Stimulated activated CD8-positive, alpha-beta memory T cell treated with anti-CD3 and anti-CD28 coated beads, Interleukin-12 subunit alpha, Interleukin-12 subunit beta, amount 100 ng/mL, for 24 hours (primary cell): ENCODE results near the gene WHAMM.
"Not testable (repeated sequence)": the region's sequence is repeated elsewhere in the genome, so short reads cannot be mapped to it uniquely, and the experiment has no call there.

Experiments
- DNase-seq: peaks from one replicate; pipeline ENCODE4 v3.0.0-alpha.2; 2020; ENCODE audit errors: extremely low read depth

The WHAMM gene, protein sequence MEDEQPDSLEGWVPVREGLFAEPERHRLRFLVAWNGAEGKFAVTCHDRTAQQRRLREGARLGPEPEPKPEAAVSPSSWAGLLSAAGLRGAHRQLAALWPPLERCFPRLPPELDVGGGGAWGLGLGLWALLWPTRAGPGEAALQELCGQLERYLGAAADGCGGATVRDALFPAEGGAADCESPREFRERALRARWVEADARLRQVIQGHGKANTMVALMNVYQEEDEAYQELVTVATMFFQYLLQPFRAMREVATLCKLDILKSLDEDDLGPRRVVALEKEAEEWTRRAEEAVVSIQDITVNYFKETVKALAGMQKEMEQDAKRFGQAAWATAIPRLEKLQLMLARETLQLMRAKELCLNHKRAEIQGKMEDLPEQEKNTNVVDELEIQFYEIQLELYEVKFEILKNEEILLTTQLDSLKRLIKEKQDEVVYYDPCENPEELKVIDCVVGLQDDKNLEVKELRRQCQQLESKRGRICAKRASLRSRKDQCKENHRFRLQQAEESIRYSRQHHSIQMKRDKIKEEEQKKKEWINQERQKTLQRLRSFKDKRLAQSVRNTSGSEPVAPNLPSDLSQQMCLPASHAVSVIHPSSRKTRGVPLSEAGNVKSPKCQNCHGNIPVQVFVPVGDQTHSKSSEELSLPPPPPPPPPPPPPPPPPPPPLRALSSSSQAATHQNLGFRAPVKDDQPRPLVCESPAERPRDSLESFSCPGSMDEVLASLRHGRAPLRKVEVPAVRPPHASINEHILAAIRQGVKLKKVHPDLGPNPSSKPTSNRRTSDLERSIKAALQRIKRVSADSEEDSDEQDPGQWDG

DNA sequence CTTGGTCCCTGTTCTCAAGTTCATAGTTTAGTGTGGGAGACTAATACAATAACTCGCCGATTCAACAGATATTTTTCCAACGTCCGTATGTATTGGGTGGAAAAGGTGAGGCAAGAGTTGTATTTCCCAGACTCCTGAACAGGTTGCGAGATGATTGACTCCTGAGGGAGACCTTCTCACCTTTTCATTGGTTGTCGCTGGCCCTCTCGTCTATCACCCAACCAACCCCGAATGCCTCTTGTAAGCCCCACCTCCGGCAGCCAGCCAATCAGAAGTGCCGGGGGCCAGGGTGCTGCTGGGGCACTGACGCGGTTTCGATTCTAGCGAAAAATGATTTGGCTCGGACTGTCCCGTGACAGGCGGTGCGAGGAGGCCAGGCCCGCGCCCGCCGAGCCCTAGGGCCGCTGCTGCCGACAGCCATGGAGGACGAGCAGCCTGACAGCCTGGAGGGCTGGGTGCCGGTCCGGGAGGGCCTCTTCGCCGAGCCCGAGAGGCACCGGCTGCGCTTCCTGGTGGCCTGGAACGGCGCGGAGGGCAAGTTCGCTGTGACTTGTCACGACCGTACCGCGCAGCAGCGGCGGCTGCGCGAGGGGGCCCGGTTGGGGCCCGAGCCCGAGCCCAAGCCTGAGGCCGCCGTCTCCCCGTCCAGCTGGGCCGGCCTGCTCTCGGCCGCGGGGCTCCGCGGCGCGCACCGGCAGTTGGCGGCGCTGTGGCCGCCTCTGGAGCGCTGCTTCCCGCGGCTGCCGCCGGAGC, at the start of gene WHAMM:
Gene WHAMM (plus strand): TSS at position 321 of the 753 bp plus-strand sequence. CDS start 99 bp downstream, at position 420.
- DNase-seq, result peak; percentile 89

DNA sequence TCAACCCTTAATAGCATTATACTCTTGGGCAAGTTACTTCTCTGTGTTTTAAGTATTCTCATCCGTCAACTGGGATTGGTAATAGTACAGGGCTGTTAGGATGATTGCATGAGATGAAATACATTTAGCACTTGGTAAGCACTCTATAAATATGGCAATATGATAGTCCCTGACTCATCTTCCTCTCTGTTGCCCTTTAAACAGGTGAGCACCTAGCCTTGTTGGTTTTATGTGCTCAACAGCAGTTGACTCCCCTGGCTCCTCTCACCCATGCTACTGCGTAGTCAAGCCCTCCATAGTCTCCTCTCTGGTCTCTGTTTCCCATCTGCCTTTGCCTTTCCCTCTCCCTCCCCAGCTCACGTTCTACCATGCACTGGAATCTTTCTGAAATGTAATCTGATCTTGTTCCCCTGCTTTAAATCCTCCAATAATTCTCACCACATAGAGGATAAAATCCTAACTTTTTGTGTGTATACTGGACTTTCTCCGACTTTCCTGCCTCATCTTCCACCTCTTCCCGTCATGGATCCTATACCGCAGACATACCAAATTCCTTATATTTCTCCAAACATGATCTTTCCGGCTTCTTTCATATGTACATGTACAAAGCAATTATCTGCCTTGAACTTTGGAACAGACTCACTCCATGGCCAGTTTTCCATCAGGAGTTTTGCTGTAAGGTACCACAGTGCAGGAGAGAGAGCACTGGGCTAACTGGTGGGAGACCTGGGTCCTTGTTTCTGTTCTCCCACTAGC, 45.9 kb upstream of the WHAMM start:
- no peak for DNase-seq

DNA sequence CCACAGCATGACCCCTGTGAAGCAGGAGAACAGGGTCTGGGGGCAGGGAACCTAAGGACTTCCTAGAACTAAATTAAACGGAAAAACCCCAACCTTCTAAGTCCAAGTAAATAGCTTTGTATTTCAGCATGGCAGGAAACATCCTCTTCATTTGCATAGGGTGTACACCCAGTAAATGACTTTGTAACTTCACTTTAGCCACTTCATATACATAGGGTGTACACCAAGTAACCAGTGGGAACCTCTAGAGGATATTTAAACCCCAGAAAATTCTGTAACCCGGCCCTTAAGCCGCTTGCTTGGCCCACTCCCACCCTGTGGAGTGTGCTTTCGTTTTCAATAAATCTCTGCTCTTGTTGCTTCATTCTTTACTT, 45.3 kb upstream of the WHAMM start:
- no peak for DNase-seq

GRCh38 chr15:82764740-82765139, 44.7 kb upstream of the WHAMM start:
- no peak for DNase-seq

- DNase-seq, result not testable (repeated sequence)
Measured at GRCh38 chr15:82766201-82766600, 43.2 kb upstream of the WHAMM start.

DNA sequence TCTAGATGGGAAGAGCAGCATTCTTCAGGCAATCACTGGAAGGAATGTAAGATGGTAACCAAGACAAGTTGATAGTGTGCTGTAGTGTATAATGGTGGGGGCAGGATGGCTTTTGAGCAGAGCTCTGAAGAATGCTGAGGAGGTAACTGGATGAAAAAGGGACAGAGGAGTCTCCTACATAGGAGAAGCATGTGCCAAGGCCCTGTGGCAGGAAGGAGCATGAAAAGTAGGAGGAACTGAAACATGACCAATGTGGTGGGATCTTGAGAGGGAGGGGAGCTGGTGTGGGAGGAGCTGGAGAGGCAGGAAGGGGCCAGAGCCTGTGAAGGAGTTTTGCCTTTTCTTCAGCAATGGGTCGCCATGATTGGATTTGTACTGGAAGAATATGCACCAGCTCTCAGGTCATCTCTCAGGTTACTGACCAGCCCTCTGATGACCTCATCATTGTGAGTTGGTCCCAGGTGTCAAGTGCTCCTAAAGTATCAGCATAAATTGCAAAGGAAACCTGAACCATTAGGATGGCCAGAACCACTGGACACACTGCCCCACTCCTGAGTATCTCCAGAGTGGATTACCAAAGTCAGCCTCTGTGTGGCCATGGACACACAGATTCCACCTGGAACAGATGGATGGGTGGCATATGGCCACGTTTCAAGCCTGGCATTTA, 42.1 kb upstream of the WHAMM start:
- DNase-seq, result no peak

DNA sequence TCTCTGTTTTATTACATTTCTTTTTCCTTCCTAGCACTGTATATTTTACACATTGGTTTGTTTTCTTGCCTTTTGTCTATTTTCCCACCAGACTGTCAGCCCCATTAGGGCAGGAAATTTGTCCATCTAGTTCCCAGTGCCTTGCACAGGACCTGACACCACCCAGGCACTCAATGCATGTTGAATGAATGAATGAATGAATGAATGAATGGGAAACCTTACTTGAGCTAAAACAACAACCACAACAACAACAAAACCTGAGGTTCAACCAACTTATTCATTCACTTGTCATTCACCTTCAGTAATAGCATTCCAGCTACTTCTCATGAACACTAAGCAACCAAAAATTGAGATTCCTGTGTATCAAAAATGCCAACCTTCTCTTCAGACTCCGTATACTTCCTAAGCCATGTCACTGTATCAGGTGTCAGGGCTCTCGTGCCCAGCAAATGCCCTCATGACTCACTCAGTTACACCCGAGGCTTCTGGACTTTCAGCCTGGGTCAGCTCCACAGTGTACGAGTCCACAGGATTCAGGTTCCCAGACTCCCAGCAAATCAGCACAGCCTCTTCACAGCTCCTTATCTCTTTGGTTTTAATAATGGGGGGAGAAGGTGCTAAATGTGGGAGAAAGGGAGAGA, 40.9 kb upstream of the WHAMM start:
- DNase-seq, result no peak

DNA sequence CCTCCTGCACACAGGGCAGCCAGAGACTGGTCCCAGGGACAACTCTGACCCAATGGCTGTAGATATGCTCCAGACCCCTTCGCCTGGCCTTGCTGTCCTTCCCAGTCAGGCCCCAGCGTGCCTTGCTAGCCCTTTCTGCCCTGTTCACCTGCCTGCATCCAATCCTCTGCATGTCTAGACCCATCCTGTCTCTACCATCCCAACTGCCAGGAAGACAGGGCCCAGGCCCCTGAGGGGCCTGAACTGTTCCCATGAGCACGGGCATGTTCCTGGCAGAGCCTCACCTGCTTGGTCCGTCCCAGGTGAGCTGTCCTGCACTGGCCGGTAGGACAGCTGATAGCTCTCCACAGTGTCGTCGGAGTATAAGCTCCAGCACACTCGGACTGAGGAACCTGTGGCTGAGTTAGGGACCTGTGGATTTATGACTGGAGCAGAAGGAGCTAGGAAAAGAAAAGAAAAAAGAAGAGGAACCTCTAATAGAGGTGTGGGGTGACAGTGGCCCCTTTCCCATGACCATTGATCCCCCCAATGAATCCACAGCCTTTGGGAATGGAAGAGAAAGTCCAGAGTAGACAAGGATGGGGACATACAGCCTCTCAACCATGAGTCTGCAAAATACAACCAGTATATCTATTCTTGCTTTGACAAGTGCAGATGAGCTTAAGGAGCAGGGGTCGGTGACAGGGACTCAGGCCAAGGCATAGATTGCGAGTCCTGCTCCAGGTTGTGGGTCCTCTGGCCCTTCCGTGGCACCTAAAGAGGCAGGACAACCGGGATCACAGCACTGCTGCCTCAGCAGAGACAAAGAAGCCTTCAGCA, 37.4 kb upstream of the WHAMM start:
- DNase-seq, result no peak

DNA sequence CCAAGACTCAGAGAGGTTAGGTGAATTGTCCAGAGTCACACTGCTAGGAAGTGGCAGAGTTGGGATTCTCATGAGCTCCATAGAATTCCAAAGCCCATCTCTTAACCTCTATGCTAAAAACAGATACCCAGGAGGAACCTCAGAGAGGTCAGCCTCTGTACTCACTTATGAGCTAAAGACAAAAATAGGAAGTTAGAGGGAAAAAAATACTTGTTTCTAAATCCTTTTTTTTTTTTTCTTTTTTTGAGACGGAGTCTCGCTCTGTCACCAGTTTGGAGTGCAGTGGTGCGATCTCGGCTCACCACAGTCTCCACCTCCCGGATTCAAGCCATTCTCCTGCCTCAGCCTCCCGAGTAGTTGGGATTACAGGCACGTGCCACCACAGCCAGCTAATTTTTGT, 34.9 kb upstream of the WHAMM start:
- no peak for DNase-seq

- no peak for DNase-seq
Measured at GRCh38 chr15:82778755-82779154, 30.7 kb upstream of the WHAMM start.

- no peak for DNase-seq
Measured at GRCh38 chr15:82781349-82781748, 28.1 kb upstream of the WHAMM start.

DNA sequence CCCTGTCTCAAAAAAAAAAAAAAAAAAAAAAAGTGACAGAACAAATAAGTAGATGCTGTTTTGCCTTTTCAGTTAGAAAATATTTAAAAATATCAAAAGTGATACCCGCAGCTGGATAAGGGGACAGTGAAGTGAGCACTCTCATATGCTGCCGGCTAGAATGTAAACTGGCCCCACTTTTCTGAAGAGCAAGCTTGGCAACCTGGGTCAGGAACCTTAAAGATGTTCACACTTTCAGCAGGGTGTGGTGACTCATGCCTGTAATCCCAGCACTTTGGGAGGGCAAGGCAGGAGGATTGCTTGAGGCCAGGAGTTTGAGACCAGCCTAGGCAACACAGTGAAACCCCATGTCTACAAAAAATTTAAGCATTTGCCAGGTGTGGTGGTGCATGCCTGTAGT, 20.9 kb upstream of the WHAMM start:
- no peak for DNase-seq

- no peak for DNase-seq
Measured at GRCh38 chr15:82789491-82789890, 19.9 kb upstream of the WHAMM start.

DNA sequence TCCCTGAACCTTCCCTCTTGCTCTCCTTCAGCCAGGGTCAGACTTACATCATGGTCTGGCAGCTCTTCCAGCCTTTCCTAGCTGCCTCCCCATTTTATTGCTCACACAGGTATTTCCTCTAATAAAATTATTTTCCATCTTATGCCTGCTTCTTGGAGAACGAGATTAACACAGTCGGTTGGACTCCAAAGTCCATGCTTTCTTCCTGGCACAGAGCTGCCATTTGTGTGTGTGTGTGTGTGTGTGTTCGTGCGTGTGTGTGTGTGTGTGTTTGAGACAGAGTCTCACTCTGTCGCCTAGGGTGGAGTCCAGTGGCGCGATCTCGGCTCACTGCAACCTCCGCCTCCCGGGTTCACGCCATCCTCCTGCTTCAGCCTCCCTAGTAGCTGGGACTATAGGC, 19.1 kb upstream of the WHAMM start:
- DNase-seq, result no peak

DNA sequence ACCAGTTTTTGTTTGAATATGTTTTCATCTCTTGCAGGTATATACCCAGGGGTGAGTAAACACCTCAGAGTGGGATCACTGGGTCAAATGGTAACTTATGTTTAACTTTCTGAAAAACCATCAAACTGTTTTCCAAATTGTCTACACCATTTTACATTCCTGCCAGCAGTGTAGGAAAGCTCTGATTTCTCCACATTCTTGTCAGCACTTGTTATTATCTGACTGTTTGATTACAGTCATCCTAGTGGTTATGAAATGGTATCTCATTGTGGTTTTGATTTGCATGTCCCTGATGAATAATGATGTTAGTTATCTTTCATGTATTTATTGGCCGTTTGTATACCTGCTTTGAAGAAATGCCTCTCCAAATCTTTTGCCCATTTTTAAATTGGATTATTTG, 17.4 kb upstream of the WHAMM start:
- no peak for DNase-seq

DNA sequence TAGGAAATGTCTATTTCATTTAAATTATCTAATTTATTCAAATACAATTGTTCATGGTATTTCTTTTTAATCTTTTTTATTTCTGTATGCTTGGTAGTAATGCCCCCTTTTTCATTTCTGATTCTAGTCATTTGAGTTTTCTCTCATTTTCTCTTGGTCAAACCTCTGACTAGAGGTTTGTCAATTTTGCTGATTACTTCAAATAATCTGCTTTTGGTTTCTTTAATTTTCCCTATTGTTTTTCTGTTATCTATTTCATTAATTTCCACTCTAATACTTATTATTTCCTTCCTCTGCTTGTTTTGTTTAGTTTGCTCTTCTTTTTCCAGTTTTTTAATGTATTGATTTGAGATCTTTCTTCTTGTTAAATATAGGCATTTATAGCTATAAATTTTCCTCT, 15.7 kb upstream of the WHAMM start:
- no peak for DNase-seq

DNA sequence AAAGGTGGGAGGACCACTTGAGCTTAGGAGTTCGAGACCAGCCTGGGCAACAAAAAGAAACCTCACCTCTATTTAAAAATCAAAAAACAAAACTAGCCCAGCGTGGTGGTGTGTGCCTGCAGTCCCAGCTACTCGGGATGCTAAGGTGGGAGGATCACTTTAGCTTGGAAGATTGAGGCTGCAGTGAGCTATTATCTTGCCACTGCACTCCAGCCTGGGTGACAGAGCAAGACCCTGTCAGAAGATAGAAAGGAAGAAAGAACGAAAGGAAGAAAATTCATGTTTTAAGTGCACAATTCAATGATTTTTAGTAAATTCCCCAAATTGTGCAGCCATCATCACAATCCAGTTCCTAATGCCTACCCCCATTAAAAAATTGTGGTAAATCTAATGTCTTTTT, 11.3 kb upstream of the WHAMM start:
- no peak for DNase-seq

DNA sequence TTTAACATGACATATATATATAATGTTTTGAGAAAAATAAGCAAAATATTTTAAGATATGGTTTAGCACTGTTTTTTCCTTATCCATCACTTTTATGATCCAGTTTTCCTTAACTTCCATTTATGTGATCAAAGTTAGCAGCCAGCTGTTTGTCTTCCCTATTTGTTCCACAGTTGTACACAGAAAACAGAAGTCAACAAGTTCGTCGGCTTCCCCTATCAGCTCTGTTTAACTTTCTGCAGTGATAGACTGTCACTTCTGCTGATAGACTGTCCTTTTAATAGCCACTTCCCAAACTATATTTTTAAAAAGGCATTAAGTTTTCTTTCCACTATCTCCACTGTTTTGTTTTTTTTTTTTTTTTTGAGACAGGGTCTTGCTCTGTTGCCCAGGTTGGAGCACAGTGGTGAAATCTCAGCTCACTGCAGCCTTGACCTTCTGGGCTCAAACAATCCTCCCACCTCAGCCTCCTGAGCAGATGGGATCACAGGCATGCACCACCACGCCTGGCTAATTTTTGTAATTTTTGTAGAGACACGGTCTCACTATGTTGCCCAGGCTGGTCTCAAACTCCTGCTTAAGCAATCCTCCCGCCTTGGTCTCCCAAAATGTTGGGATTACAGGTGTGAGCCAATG, 10.8 kb upstream of the WHAMM start:
- no peak for DNase-seq

DNA sequence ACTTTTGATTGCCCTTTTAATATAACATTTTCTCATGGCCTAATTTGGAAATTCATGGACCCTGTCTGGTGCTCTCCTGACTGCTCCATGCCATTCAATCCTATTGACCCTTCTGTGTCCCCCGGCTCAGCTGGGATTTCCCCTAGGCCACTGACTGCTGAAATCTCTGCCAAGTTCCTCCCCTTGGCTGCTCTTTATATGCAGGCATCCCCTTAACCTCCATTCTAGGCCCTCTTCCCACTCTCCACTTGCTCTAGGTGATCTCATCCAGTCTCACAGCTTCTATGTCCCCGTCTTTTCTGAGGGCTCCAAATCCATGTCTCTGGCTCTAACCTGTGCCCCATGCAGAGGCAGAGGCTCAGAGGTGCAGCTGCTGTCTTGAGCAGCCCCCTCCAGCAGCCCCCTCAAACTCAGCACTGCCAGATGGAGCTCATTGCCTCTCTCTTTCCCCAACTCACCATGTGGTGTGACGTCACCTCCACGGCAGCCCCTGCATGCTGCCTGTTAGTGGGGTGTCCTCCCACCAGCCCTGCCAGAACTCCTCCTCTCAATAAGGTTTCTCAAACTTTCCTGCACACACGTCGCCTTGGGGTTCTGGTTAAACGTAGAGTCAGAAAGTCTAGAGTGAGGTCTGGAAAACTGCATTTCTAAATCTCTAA, 10.1 kb upstream of the WHAMM start:
- DNase-seq, result no peak
